ENCODE data around the gene QPCT. TPM values are rescaled to one million over a fixed set of nuclear protein-coding genes. Genes with fewer than 3 reads are reported as not detected.
A peak's percentile ranks its signal among the peaks of the same experiment; 100 is the strongest.
"Not testable (repeated sequence)": the region's sequence is repeated elsewhere in the genome, so short reads cannot be mapped to it uniquely, and the experiment has no call there.

QPCT gene
- total RNA-seq, result 2.7 TPM in 2 replicates
- long read RNA-seq, transcript QPCT-201 (7 exons, 1,739 nt), result major isoform, 19 of 20 reads
- long read RNA-seq, partial matches to known transcripts, result 0 of 20 reads
- long read RNA-seq, other reads (novel, unspliced or antisense), result 1 of 20 reads

- Mint-ChIP-seq H3K4me3 (ENCODE audit: low read depth) (peak within 1 kb of the TSS; percentile 48), H3K27ac (no peak within 1 kb of the TSS)
- TF ChIP-seq, protein P1, sequence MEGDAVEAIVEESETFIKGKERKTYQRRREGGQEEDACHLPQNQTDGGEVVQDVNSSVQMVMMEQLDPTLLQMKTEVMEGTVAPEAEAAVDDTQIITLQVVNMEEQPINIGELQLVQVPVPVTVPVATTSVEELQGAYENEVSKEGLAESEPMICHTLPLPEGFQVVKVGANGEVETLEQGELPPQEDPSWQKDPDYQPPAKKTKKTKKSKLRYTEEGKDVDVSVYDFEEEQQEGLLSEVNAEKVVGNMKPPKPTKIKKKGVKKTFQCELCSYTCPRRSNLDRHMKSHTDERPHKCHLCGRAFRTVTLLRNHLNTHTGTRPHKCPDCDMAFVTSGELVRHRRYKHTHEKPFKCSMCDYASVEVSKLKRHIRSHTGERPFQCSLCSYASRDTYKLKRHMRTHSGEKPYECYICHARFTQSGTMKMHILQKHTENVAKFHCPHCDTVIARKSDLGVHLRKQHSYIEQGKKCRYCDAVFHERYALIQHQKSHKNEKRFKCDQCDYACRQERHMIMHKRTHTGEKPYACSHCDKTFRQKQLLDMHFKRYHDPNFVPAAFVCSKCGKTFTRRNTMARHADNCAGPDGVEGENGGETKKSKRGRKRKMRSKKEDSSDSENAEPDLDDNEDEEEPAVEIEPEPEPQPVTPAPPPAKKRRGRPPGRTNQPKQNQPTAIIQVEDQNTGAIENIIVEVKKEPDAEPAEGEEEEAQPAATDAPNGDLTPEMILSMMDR (IDR thresholded peaks at IDR 0.05; ENCODE audit: unreplicated experiment), result no peak
Observed at GRCh38 chr2:37344453-37345361, at the start of gene QPCT. Gene QPCT, plus strand, starts transcription at chr2:37344630. Its CDS starts 102 bp downstream, at chr2:37344732.

GRCh38 chr2:37294858-37295257 lies 49.6 kb upstream of the QPCT start:
- H3K36me3 Mint-ChIP-seq (ENCODE audit: insufficient read depth), result peaks cover 11% of the 10 kb centered on the region
- not testable (repeated sequence) for H3K27me3 Mint-ChIP-seq; DNase-seq (ENCODE audit: low spot score, unreplicated experiment)

More at GRCh38 chr2:37344453-37345361, at the start of gene QPCT:
- Mint-ChIP-seq H3K4me1 (ENCODE audit: low read depth) (peaks cover under 1% of the 10 kb centered on the region), H3K9me3 (ENCODE audit: low read depth) (no peaks in the 10 kb centered on the region), H3K36me3 (ENCODE audit: insufficient read depth) (no peaks in the 10 kb centered on the region), H3K27me3 (no peaks in the 10 kb centered on the region)
- no peak for DNase-seq (ENCODE audit: low spot score, unreplicated experiment)

DNA sequence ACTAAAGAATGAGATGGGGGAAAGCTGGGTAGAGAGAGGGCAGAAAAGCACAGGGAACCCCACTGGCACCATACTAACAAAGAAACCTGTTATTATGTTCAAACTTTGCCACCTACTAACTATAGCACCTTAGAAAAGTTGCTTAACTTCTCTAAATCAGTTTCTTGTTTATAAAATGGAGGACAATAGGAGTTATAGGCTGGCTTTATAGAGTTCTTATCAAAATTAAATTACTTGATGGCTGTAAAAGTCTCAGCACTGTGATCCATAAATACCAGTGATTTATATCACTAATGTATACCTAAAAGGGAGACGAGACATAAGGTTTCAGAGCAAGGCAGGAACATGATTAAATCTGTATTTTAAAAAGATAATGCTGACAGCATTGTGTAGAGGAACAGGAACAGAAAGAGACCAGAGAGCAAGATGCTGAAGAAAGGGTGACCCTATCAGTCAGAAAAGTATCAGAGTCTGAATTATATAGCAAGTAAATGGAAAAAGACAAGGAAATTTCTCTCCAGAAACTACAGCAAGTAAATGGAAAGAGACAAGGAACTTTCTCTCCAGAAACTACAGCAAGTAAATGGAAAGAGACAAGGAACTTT lies 48.9 kb upstream of the QPCT start:
- Mint-ChIP-seq H3K4me1 (ENCODE audit: low read depth) (no peaks in the 10 kb centered on the region), H3K27ac (no peak overlapping the region), H3K4me3 (ENCODE audit: low read depth) (no peak overlapping the region), H3K27me3 (no peaks in the 10 kb centered on the region), H3K36me3 (ENCODE audit: insufficient read depth) (peaks cover 11% of the 10 kb centered on the region), H3K9me3 (ENCODE audit: low read depth) (peaks cover 8% of the 10 kb centered on the region)
- no peak for DNase-seq (ENCODE audit: low spot score, unreplicated experiment)
- TF ChIP-seq, protein P1 (IDR thresholded peaks at IDR 0.05; ENCODE audit: unreplicated experiment), result no peak

More at GRCh38 chr2:37294858-37295257, 49.6 kb upstream of the QPCT start:
- H3K27ac Mint-ChIP-seq; H3K4me3 Mint-ChIP-seq (ENCODE audit: low read depth); H3K4me1 Mint-ChIP-seq (ENCODE audit: low read depth); H3K9me3 Mint-ChIP-seq (ENCODE audit: low read depth): not testable (repeated sequence)

- Mint-ChIP-seq H3K27ac (no peak overlapping the region), H3K4me1 (ENCODE audit: low read depth) (peaks cover 8% of the 10 kb centered on the region), H3K36me3 (ENCODE audit: insufficient read depth) (peaks cover 4% of the 10 kb centered on the region), H3K4me3 (ENCODE audit: low read depth) (no peak overlapping the region), H3K9me3 (ENCODE audit: low read depth) (peaks cover 8% of the 10 kb centered on the region), H3K27me3 (no peaks in the 10 kb centered on the region)
- no peak for DNase-seq (ENCODE audit: low spot score, unreplicated experiment)
- TF ChIP-seq, protein P1 (IDR thresholded peaks at IDR 0.05; ENCODE audit: unreplicated experiment), result no peak
Observed at GRCh38 chr2:37297632-37298031, 46.8 kb upstream of the QPCT start.

DNA sequence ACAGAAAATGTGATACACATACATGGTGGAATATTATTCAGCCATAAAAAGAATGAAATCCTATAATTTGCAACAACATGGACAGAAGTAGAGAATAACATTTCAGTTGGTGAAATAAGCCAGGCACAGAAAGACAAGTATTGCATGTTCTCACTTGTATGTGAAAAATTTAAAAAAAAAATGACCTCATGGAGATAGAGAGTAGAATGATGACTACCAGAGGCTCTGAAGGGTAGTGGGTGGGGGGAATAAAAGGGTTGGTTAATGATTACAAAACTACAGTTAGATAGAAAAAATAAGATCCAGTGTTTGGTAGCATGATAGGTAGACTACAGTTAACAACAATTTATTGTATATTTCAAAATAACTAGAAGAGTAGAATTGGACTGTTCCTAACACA lies 44.3 kb upstream of the QPCT start:
- DNase-seq (ENCODE audit: low spot score, unreplicated experiment), result no peak
- peaks cover 8% of the 10 kb centered on the region for H3K9me3 Mint-ChIP-seq (ENCODE audit: low read depth)
- peaks cover 8% of the 10 kb centered on the region for H3K36me3 Mint-ChIP-seq (ENCODE audit: insufficient read depth)
- TF ChIP-seq, protein P1 (IDR thresholded peaks at IDR 0.05; ENCODE audit: unreplicated experiment), result no peak
- H3K27ac Mint-ChIP-seq, result no peak overlapping the region
- H3K4me1 Mint-ChIP-seq (ENCODE audit: low read depth), result peaks cover 8% of the 10 kb centered on the region
- H3K27me3 Mint-ChIP-seq, result no peaks in the 10 kb centered on the region
- no peak overlapping the region for H3K4me3 Mint-ChIP-seq (ENCODE audit: low read depth)

Measured in progenitor cell of endocrine pancreas (in vitro differentiated cells).